Ishikawa (cell line): ENCODE data around the gene CNTNAP2.

Source experiments
- CEBPB ChIP-seq: IDR thresholded peaks from 2 replicates; pipeline ENCODE4 v1.6.1; 2012
- CREB1 ChIP-seq: IDR thresholded peaks from 2 replicates; pipeline ENCODE4 v1.6.1; 2012; ENCODE audit warnings: low read depth
- EGR1 ChIP-seq: IDR thresholded peaks from 2 replicates; pipeline ENCODE4 v1.6.1; 2012
- EP300 ChIP-seq: IDR thresholded peaks from 2 replicates; pipeline ENCODE4 v1.6.1; 2012; ENCODE audit warnings: borderline replicate concordance
- FOXM1 ChIP-seq: IDR thresholded peaks from 2 replicates; pipeline ENCODE4 v1.6.1; 2012; ENCODE audit warnings: low read depth, borderline replicate concordance
- NFIC ChIP-seq: IDR thresholded peaks from 2 replicates; pipeline ENCODE4 v1.6.1; 2012
- RAD21 ChIP-seq: IDR thresholded peaks from 2 replicates; pipeline ENCODE4 v1.6.1; 2012; ENCODE audit warnings: low read depth
- TAF1 ChIP-seq: IDR thresholded peaks from 2 replicates; pipeline ENCODE4 v1.6.1; 2012; ENCODE audit warnings: low read depth, mild to moderate bottlenecking
- TCF12 ChIP-seq: IDR thresholded peaks from 2 replicates; pipeline ENCODE4 v1.6.1; 2012; ENCODE audit warnings: low read depth
- TEAD4 ChIP-seq: IDR thresholded peaks from 2 replicates; pipeline ENCODE4 v1.6.1; 2012
- YY1 ChIP-seq: IDR thresholded peaks from 2 replicates; pipeline ENCODE4 v1.6.1; 2012; ENCODE audit warnings: low read depth
- ZBTB7A ChIP-seq: IDR thresholded peaks from 2 replicates; pipeline ENCODE4 v1.6.1; 2012; ENCODE audit warnings: low read depth
- TF ChIP-seq, protein P1 (sequence below): IDR thresholded peaks from 2 replicates; pipeline ENCODE4 v1.6.1; 2012
- TF ChIP-seq, protein P2 (sequence below): IDR thresholded peaks from 2 replicates; pipeline ENCODE4 v1.6.1; 2012; ENCODE audit warnings: low read depth, mild to moderate bottlenecking
- TF ChIP-seq, protein P3 (sequence below): IDR thresholded peaks from 2 replicates; pipeline ENCODE4 v1.6.1; 2012

CNTNAP2 gene

DNA sequence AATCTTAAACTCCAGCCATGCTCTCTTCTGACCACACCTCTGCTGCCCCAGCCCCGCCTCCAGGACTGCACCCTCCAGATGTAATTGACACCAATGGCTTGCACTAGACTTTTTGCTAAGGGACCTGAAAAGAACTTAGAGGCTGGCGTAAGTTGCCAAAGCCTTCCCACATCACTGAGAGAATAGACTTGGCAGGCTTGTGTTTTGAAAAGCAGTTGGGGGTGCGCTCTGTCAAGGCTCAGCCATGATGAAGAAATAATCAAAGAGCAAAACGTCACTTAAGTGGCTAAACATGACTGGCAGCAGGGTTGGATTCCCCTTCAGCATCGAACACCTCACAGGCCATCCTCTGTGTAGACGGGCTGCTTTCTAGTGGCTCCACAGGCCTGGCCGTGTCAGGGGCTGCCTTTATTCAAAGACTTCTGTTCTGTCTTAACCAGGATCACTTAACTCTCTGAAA lies 2278.8 kb downstream of the CNTNAP2 start:
- TF ChIP-seq NFIC: no peak
- TF ChIP-seq YY1: no peak
- no peak for TF ChIP-seq EP300
- no peak for TF ChIP-seq RAD21
- TF ChIP-seq, protein P1, sequence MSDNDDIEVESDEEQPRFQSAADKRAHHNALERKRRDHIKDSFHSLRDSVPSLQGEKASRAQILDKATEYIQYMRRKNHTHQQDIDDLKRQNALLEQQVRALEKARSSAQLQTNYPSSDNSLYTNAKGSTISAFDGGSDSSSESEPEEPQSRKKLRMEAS: no peak
- TF ChIP-seq, protein P2, sequence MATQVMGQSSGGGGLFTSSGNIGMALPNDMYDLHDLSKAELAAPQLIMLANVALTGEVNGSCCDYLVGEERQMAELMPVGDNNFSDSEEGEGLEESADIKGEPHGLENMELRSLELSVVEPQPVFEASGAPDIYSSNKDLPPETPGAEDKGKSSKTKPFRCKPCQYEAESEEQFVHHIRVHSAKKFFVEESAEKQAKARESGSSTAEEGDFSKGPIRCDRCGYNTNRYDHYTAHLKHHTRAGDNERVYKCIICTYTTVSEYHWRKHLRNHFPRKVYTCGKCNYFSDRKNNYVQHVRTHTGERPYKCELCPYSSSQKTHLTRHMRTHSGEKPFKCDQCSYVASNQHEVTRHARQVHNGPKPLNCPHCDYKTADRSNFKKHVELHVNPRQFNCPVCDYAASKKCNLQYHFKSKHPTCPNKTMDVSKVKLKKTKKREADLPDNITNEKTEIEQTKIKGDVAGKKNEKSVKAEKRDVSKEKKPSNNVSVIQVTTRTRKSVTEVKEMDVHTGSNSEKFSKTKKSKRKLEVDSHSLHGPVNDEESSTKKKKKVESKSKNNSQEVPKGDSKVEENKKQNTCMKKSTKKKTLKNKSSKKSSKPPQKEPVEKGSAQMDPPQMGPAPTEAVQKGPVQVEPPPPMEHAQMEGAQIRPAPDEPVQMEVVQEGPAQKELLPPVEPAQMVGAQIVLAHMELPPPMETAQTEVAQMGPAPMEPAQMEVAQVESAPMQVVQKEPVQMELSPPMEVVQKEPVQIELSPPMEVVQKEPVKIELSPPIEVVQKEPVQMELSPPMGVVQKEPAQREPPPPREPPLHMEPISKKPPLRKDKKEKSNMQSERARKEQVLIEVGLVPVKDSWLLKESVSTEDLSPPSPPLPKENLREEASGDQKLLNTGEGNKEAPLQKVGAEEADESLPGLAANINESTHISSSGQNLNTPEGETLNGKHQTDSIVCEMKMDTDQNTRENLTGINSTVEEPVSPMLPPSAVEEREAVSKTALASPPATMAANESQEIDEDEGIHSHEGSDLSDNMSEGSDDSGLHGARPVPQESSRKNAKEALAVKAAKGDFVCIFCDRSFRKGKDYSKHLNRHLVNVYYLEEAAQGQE: no peak
- TF ChIP-seq FOXM1: no peak
- no peak for TF ChIP-seq TCF12
- TF ChIP-seq TAF1: no peak
- TF ChIP-seq, protein P3, sequence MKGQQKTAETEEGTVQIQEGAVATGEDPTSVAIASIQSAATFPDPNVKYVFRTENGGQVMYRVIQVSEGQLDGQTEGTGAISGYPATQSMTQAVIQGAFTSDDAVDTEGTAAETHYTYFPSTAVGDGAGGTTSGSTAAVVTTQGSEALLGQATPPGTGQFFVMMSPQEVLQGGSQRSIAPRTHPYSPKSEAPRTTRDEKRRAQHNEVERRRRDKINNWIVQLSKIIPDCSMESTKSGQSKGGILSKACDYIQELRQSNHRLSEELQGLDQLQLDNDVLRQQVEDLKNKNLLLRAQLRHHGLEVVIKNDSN: no peak
- no peak for TF ChIP-seq ZBTB7A

DNA sequence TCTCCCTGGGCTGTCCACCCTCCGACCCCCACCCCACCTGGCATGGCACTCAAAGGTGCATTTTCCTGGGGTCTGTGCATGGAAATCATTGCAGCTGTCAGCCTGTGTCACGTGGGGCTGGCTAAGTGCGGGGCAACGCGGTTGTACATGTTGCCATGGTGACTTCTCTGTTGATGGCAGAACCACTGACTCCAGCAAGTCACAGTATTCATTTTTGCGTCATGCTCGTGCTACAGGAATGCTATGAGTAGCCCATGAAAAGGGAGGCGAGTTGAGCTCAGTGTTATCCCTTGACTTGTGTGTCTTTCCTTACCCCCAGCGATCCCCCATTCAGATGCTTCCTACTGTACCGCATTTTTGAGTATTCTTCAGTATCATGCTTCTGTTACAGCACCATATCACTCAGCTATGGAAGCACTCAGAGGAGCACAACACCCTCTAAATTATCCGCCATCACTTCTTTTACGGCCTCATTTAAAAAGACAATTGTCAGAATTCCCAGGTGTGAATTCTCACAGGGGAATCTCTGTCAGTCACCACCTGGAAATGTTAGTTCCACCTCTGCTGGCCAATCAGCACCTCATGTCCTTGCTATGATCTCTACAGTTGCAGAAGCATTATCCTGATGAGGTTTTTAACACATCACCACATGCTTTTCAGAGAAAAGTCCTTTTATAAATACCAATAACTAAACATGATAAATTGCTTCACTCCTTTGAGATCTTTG lies 2279.6 kb downstream of the CNTNAP2 start:
- no peak for TF ChIP-seq YY1
- TF ChIP-seq EP300: no peak
- no peak for TF ChIP-seq RAD21
- no peak for TF ChIP-seq FOXM1
- TF ChIP-seq, protein P3: no peak
- TF ChIP-seq ZBTB7A: no peak
- no peak for TF ChIP-seq CREB1
- TF ChIP-seq CEBPB: no peak
- no peak for TF ChIP-seq EGR1
- TF ChIP-seq TCF12: no peak
- TF ChIP-seq, protein P2: no peak
- TF ChIP-seq TEAD4: no peak

DNA sequence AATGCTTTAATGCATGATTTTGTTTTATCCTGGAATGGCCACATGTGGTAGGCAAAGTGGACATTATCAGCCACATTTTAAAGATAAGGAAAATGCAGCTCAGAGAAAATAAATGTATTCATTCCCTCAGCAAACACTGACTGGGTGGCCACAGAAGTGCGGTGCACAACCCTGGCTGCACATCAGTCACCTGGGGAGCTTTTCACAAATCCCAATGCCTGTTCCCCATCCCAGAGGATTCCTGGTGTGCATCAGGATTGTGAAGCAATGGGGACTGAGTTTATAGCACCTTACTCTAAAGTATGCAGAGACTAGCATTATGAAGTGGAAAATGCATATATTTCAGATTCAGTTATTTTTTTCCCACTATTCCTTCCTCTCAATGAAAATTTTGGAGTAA lies 2280.5 kb downstream of the CNTNAP2 start:
- TF ChIP-seq NFIC (no peak), TEAD4 (no peak), RAD21 (no peak), FOXM1 (no peak)
- TF ChIP-seq, protein P1: no peak

DNA sequence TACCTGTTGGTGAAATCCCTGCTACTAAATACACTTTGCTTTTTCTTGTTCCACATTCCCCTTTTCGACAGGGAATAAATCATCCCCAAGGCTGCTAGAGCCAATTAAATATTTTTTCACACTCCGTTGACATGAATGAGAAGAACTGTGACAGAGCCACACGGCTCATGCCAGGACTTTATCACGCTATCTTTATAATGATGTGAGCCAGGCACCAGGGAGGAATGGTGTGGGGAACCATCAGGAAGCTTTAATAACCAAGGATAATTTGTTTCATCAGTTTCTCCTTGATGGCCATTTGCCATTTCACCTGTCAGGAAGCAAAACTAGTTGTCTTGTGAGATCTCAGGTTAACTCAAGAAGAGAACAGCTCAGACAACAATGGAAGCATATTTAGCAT lies 2280.9 kb downstream of the CNTNAP2 start:
- TF ChIP-seq TEAD4: no peak
- TF ChIP-seq CREB1: no peak
- TF ChIP-seq, protein P3: no peak
- TF ChIP-seq EP300: no peak
- no peak for TF ChIP-seq ZBTB7A
- no peak for TF ChIP-seq EGR1
- TF ChIP-seq CEBPB: no peak
- TF ChIP-seq NFIC: no peak
- TF ChIP-seq, protein P1: no peak
- TF ChIP-seq TCF12: no peak
- TF ChIP-seq RAD21: no peak
- TF ChIP-seq TAF1: no peak
- no peak for TF ChIP-seq YY1

DNA sequence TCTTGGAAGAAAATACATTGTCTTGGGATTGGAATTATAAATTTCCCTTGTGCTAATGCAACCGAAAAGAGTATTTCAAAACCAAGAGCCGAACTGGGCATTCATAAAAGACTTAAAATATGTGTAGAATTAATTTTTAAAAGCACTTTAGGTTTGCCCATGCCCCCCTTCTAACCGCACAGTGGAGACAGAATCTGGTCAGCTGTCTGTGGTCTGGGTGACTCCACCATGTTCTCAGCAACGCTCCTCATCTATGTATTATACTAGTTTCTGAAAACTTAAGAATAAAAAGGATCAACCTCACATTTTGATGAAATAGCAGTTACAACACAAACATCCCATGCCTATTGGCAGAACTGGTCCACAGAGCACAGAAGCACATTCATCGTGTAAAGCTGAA lies 2281.4 kb downstream of the CNTNAP2 start:
- TF ChIP-seq CREB1 (no peak), TCF12 (no peak), YY1 (no peak), CEBPB (no peak), FOXM1 (no peak), NFIC (no peak), TEAD4 (no peak), ZBTB7A (no peak), EP300 (no peak), RAD21 (no peak)
- TF ChIP-seq, protein P1: no peak
- TF ChIP-seq, protein P2: no peak
- TF ChIP-seq, protein P3: no peak
